Neuronal stem cell (in vitro differentiated cells): ENCODE results near the gene LYPD4.

ENCODE experiments used
- DNase-seq: peaks from one replicate; pipeline ENCODE4 v3.0.0-alpha.2; 2013; ENCODE audit warnings: low spot score
- H2AFZ ChIP-seq: one replicate; pipeline ENCODE4 v1.6.1; 2013; ENCODE audit warnings: mild to moderate bottlenecking, low read length, inconsistent platforms
- H2AK5ac ChIP-seq: 2 replicates; pipeline ENCODE4 v1.6.1; 2013; ENCODE audit warnings: low read depth, mild to moderate bottlenecking, inconsistent platforms, low read length, moderate library complexity, mixed read lengths
- H2BK120ac ChIP-seq: 2 replicates; pipeline ENCODE4 v1.6.1; 2013; ENCODE audit warnings: low read depth, mild to moderate bottlenecking, inconsistent platforms, low read length, moderate library complexity, mixed read lengths
- H2BK12ac ChIP-seq: one replicate; pipeline ENCODE4 v1.6.1; 2013; ENCODE audit warnings: low read length, inconsistent platforms
- H2BK15ac ChIP-seq: 2 replicates; pipeline ENCODE4 v1.6.1; 2013; ENCODE audit warnings: mild to moderate bottlenecking, low read length, inconsistent platforms, mixed read lengths
- H2BK5ac ChIP-seq: one replicate; pipeline ENCODE4 v1.6.1; 2013; ENCODE audit warnings: inconsistent platforms, mild to moderate bottlenecking, low read length, moderate library complexity
- H3K14ac ChIP-seq: one replicate; pipeline ENCODE4 v1.6.1; 2013; ENCODE audit warnings: low read length, inconsistent platforms
- H3K18ac ChIP-seq: 2 replicates; pipeline ENCODE4 v1.6.1; 2013; ENCODE audit warnings: low read length, inconsistent platforms
- H3K23ac ChIP-seq: 2 replicates; pipeline ENCODE4 v1.6.1; 2013; ENCODE audit warnings: low read depth, mild to moderate bottlenecking, mixed read lengths, low read length, inconsistent platforms; ENCODE audit not compliant: poor library complexity
- H3K27ac ChIP-seq: replicated peaks from 3 replicates; pipeline ENCODE4 v1.5.1; 2013; ENCODE audit warnings: low read length, inconsistent platforms
- H3K27me3 ChIP-seq, 3 experiments: 2 replicates each; pipeline ENCODE4 v1.6.1; 2013; ENCODE audit warnings: low read length in 3 of 3, mild to moderate bottlenecking in 2 of 3, inconsistent platforms in 1 of 3, low read depth in 1 of 3, mixed read lengths in 1 of 3, moderate library complexity in 1 of 3; ENCODE audit not compliant: control insufficient read depth in 3 of 3, insufficient read depth in 3 of 3
- H3K36me3 ChIP-seq, 2 donors: replicated peaks in 1 of 2; 2 replicates each; pipeline ENCODE4 v1.6.1; 2013; ENCODE audit warnings: low read length in 2 of 2; ENCODE audit not compliant: control insufficient read depth in 2 of 2, insufficient read depth in 2 of 2
- H3K4ac ChIP-seq: 2 replicates; pipeline ENCODE4 v1.6.1; 2013; ENCODE audit warnings: inconsistent platforms, mild to moderate bottlenecking, low read length, moderate library complexity
- H3K4me1 ChIP-seq, 2 donors: 1 replicate in 1 of 2; 2 replicates in 1 of 2; pipeline ENCODE4 v1.6.1; 2013; ENCODE audit warnings: low read length in 2 of 2, low read depth in 1 of 2; ENCODE audit not compliant: control insufficient read depth in 2 of 2, insufficient read depth in 1 of 2
- H3K4me2 ChIP-seq: one replicate; pipeline ENCODE4 v1.6.1; 2013; ENCODE audit warnings: mild to moderate bottlenecking, low read length, inconsistent platforms; ENCODE audit not compliant: insufficient read depth, poor library complexity, severe bottlenecking
- H3K4me3 ChIP-seq, 2 donors: 2 replicates each; pipeline ENCODE4 v1.5.1; 2013; ENCODE audit warnings: low read length in 2 of 2, mild to moderate bottlenecking in 2 of 2, inconsistent platforms in 1 of 2, moderate library complexity in 1 of 2
- H3K79me1 ChIP-seq: one replicate; pipeline ENCODE4 v1.6.1; 2013; ENCODE audit warnings: low read depth, mild to moderate bottlenecking, inconsistent platforms, low read length, moderate library complexity
- H3K9ac ChIP-seq: one replicate; pipeline ENCODE4 v1.6.1; 2013; ENCODE audit warnings: mild to moderate bottlenecking, low read depth, low read length, inconsistent platforms; ENCODE audit not compliant: poor library complexity
- H3K9me3 ChIP-seq, 2 donors: replicated peaks in 1 of 2; 2 replicates each; pipeline versions ENCODE3 to v1.6.1; 2013; ENCODE audit warnings: low read length in 2 of 2, mild to moderate bottlenecking in 2 of 2, inconsistent platforms in 1 of 2, low read depth in 1 of 2, mixed read lengths in 1 of 2, moderate library complexity in 1 of 2; ENCODE audit not compliant: control insufficient read depth in 2 of 2, insufficient read depth in 1 of 2
- H4K8ac ChIP-seq: one replicate; pipeline ENCODE4 v1.6.1; 2013; ENCODE audit warnings: low read depth, mild to moderate bottlenecking, inconsistent platforms, low read length, moderate library complexity
- H4K91ac ChIP-seq: one replicate; pipeline ENCODE4 v1.6.1; 2013; ENCODE audit warnings: low read length, low read depth, mild to moderate bottlenecking, inconsistent platforms; ENCODE audit not compliant: poor library complexity
- WGBS, 2 donors: extraction: QIAGEN DNeasy Blood & Tissue Kit; methylation state at CpG; one replicate each; pipeline ENCODE4 v1.1.7; 2013; ENCODE audit warnings: missing lambda C conversion rate in 2 of 2, mixed read lengths in 1 of 2; ENCODE audit not compliant: insufficient read length in 2 of 2, insufficient replicate concordance in 1 of 2; ENCODE audit errors: extremely low coverage in 2 of 2; 5-methylcytosine and 5-hydroxymethylcytosine counted together

Gene LYPD4

GRCh38 chr19:41880329-41880708 lies 35.8 kb upstream of the LYPD4 start:
- WGBS, 2 donors, result no CpG with 5 or more reads among the region's 5 CpGs
- Histone ChIP-seq H2BK5ac (no peak overlapping the region), H2BK120ac (no peak overlapping the region), H2BK12ac (no peak overlapping the region), H4K8ac (no peak overlapping the region), H3K4me2 (no peak overlapping the region), H3K23ac (no peak overlapping the region), H3K79me1 (no peaks in the 10 kb centered on the region), H2AFZ (no peak overlapping the region), H3K4me3 (no peak overlapping the region), H3K36me3 (no peaks in the 10 kb centered on the region), H3K18ac (no peak overlapping the region), H3K9ac (no peak overlapping the region), H3K27me3 (peaks cover 0 to 49% (median 21%) of the 10 kb centered on the region in 3 experiments), H2BK15ac (no peak overlapping the region), H3K4me1 (peaks cover 5 to 11% of the 10 kb centered on the region in 2 donors), H4K91ac (no peak overlapping the region), H3K14ac (no peak overlapping the region), H2AK5ac (no peak overlapping the region), H3K4ac (no peak overlapping the region), H3K27ac (no peak overlapping the region), H3K9me3 (no peaks in the 10 kb centered on the region)
- no peak for DNase-seq

DNA sequence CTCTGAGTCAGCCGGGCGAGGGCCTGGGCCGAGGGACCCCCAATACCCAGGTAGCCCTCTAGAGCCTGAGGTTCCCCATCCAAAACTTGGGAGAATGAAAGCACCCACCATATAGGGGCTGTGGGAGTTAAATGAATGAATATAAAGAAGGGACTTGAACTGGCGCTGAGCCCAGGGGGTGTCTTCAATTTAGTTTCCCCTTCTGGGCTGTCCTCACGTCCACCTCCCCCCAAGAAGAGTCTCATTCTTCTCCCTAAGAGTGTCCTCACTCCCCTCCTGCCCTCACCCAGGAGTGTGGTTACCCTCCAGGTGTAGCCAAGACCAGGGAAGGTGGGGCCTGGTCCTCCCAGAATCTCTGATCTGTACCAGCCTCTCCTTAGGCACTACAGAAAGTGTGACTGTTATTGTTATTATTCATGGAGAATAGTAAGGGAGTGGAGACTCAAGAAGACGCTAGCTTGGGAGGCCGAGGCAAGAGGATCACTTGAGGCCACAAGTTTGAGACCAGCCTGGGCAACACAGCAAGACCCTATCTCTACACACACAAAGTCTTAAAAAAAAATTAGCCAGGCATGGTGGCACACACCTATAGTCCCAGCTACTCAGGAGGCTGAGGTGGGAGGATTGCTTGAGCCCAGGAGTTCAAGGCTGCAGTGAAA lies 35.3 kb upstream of the LYPD4 start:
- Histone ChIP-seq H2AFZ (no peak overlapping the region), H3K36me3 (no peaks in the 10 kb centered on the region), H3K4me2 (peak overlapping the region; percentile 0), H3K9me3 (no peaks in the 10 kb centered on the region), H3K23ac (no peak overlapping the region), H4K8ac (no peak overlapping the region), H3K4me3 (no peak overlapping the region), H3K79me1 (no peaks in the 10 kb centered on the region), H3K27me3 (peaks cover 0 to 49% (median 21%) of the 10 kb centered on the region in 3 experiments), H3K27ac (no peak overlapping the region), H2BK12ac (no peak overlapping the region), H2BK5ac (no peak overlapping the region), H2AK5ac (no peak overlapping the region), H3K14ac (no peak overlapping the region), H3K4me1 (peaks cover 5 to 8% of the 10 kb centered on the region in 2 donors), H3K18ac (no peak overlapping the region), H2BK120ac (no peak overlapping the region), H3K4ac (no peak overlapping the region), H2BK15ac (no peak overlapping the region), H3K9ac (peak overlapping the region; percentile 37), H4K91ac (no peak overlapping the region)
- DNase-seq, result no peak
- WGBS, 2 donors, result no CpG with 5 or more reads among the region's 7 CpGs

DNA sequence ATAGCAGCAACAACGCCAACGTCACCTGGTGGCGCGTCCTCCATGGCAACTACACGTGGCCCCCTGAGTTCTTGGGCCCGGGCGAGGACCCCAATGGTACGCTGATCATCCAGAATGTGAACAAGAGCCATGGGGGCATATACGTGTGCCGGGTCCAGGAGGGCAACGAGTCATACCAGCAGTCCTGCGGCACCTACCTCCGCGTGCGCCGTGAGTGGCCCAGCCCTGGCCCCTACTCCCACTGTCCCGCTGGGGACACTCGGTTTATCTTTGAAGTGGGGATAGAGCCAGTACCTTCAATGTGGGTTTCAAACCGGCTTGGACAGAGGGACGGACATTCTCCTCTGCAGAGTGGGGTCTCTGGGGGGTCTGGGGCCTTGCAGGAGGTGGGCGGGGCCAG lies 34.6 kb upstream of the LYPD4 start:
- no peak overlapping the region for H4K8ac ChIP-seq
- no peak overlapping the region for H3K4me2 ChIP-seq
- no peak overlapping the region for H4K91ac ChIP-seq
- H3K79me1 ChIP-seq, result no peaks in the 10 kb centered on the region
- H3K27ac ChIP-seq, result no peak overlapping the region
- no peak overlapping the region for H2BK5ac ChIP-seq
- H3K4me1 ChIP-seq, result peaks cover 5% of the 10 kb centered on the region in 2 donors
- H3K27me3 ChIP-seq, result peaks cover 0 to 49% (median 21%) of the 10 kb centered on the region in 3 experiments
- no peak overlapping the region for H3K4me3 ChIP-seq
- no peak overlapping the region for H3K4ac ChIP-seq
- no peak overlapping the region for H3K14ac ChIP-seq
- no peak overlapping the region for H2AFZ ChIP-seq
- no CpG with 5 or more reads among the region's 21 CpGs for WGBS, 2 donors
- no peak overlapping the region for H3K18ac ChIP-seq
- no peak overlapping the region for H2BK15ac ChIP-seq
- H2BK12ac ChIP-seq, result no peak overlapping the region
- H3K36me3 ChIP-seq, result no peaks in the 10 kb centered on the region
- DNase-seq, result no peak
- H3K23ac ChIP-seq, result no peak overlapping the region
- no peaks in the 10 kb centered on the region for H3K9me3 ChIP-seq
- H2AK5ac ChIP-seq, result peak overlapping the region; percentile 83
- no peak overlapping the region for H2BK120ac ChIP-seq
- H3K9ac ChIP-seq, result no peak overlapping the region

DNA sequence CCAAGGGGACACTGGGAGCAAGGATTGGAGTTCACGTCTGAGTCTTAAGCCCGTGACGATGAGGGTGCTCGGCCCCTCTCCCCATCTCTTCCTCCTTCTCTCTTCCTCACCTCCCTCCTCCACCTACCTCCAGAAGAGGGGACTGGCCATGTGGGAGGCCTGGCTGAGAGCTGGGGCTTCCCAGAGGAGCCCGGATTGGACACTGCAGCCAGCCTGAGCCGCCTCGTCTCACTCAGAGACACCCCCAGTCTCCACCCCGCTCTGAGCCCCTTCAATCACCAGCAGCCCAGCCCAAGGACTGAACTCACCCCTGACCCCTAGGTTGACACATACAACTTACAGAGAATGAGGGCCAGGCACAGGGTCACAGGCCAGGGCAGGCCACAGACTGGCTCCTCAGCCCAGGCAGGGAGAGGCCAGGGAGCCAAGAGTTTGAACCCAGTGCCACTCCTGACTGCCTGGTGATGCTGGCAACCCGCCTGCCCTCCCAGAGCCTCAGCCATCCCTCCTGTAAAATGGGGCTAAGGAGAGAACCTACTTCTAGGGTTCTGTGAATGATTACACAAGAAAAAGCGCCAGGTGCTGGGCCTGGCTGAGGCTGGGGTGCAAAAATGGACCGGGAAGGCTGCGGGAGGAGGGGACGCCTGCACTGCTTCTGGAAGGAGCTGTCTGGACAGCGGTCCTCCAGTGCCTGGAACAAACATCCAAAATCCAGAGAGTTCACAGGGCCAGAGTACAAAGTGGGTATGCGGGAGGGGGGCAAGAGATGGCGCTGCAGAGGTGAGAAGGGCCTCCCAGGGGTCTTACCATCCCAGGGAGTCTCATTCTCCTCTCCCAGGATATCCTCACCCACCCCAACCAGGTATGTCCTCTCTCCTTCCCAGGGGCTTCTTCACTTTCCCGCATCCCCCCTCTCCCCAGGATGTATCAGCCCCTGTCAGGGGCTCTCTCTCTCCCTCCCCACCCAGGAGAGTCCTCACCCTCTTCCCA lies 33.7 kb upstream of the LYPD4 start:
- no peak overlapping the region for H4K91ac ChIP-seq
- no peak overlapping the region for H3K9ac ChIP-seq
- H3K27ac ChIP-seq, result no peak overlapping the region
- no peak overlapping the region for H2BK12ac ChIP-seq
- H3K4me3 ChIP-seq, result no peak overlapping the region
- H3K79me1 ChIP-seq, result no peaks in the 10 kb centered on the region
- H2BK5ac ChIP-seq, result no peak overlapping the region
- no peak overlapping the region for H3K14ac ChIP-seq
- no peak for DNase-seq
- no peak overlapping the region for H2BK120ac ChIP-seq
- no peak overlapping the region for H3K23ac ChIP-seq
- H3K9me3 ChIP-seq, result no peaks in the 10 kb centered on the region
- peak overlapping the region; percentile 59 for H2BK15ac ChIP-seq
- no peak overlapping the region for H3K4me2 ChIP-seq
- H3K4me1 ChIP-seq, result peaks cover 0 to 4% of the 10 kb centered on the region in 2 donors
- no peak overlapping the region for H3K4ac ChIP-seq
- peaks cover 0 to 42% (median 15%) of the 10 kb centered on the region in 3 experiments for H3K27me3 ChIP-seq
- H4K8ac ChIP-seq, result no peak overlapping the region
- H3K36me3 ChIP-seq, result no peaks in the 10 kb centered on the region
- H2AK5ac ChIP-seq, result peak overlapping the region; percentile 83
- no peak overlapping the region for H2AFZ ChIP-seq
- H3K18ac ChIP-seq, result no peak overlapping the region
- WGBS, 2 donors, result no CpG with 5 or more reads among the region's 17 CpGs
